HepG2 (cell line): ENCODE measurements around the gene IL4I1. TPM values are rescaled to one million over a fixed set of nuclear protein-coding genes. Genes with fewer than 3 reads are reported as not detected.

Experiments
- GLI4 ChIP-seq: sonication (generic); formaldehyde crosslinking; IDR thresholded peaks from 2 replicates; pipeline ENCODE4 v1.5.1; 2020; ENCODE audit warnings: missing genetic modification reagents, mild to moderate bottlenecking, moderate library complexity, borderline replicate concordance
- HOXA3 ChIP-seq: sonication (generic); formaldehyde crosslinking; IDR thresholded peaks from 2 replicates; pipeline ENCODE4 v1.5.0; 2020; ENCODE audit warnings: missing genetic modification reagents
- HOXD1 ChIP-seq: sonication (generic); formaldehyde crosslinking; IDR thresholded peaks from 2 replicates; pipeline ENCODE4 v1.5.0; 2020; ENCODE audit warnings: missing genetic modification reagents
- JUN ChIP-seq: sonication (generic); formaldehyde crosslinking; IDR thresholded peaks from 2 replicates; pipeline ENCODE4 v1.4.0; 2020; ENCODE audit warnings: mild to moderate bottlenecking, missing genetic modification reagents
- JUND ChIP-seq: sonication (generic); formaldehyde crosslinking; IDR thresholded peaks from 2 replicates; pipeline ENCODE4 v1.8.0; 2022; ENCODE audit warnings: mild to moderate bottlenecking, missing genetic modification reagents
- KAT7 ChIP-seq: IDR thresholded peaks from 2 replicates; pipeline ENCODE4 v1.6.1; 2018; ENCODE audit warnings: borderline replicate concordance, missing compliant biosample characterization
- KDM1A ChIP-seq: IDR thresholded peaks from 2 replicates; pipeline ENCODE4 v1.6.1; 2016; ENCODE audit warnings: missing compliant biosample characterization
- NFYC ChIP-seq: IDR thresholded peaks from 2 replicates; pipeline ENCODE4 v1.6.1; 2016; ENCODE audit warnings: missing genetic modification reagents, missing compliant biosample characterization
- POGZ ChIP-seq: sonication (generic); formaldehyde crosslinking; IDR thresholded peaks from 2 replicates; pipeline ENCODE4 v1.4.0; 2020; ENCODE audit warnings: mild to moderate bottlenecking, missing genetic modification reagents
- POLR2A ChIP-seq, 2 experiments: IDR thresholded peaks; 2 replicates each; pipeline ENCODE4 v1.6.1; 2011; ENCODE audit warnings: low read depth in 2 of 2, low read length in 2 of 2, mild to moderate bottlenecking in 1 of 2, moderate library complexity in 1 of 2; ENCODE audit not compliant: insufficient read depth in 1 of 2
- RFXANK ChIP-seq: IDR thresholded peaks from 2 replicates; pipeline ENCODE4 v1.6.1; 2016
- RXRA ChIP-seq: sonication (generic); formaldehyde crosslinking; IDR thresholded peaks from 2 replicates; pipeline ENCODE4 v1.5.1; 2020; ENCODE audit warnings: missing genetic modification reagents
- SALL1 ChIP-seq: sonication (generic); formaldehyde crosslinking; IDR thresholded peaks from 2 replicates; pipeline ENCODE4 v1.8.0; 2022; ENCODE audit warnings: mild to moderate bottlenecking, missing genetic modification reagents
- TCF12 ChIP-seq, 2 experiments: fragments of 450-650 bp in 1 of 2; sonication (generic) in 1 of 2; formaldehyde crosslinking in 1 of 2; IDR thresholded peaks; 2 replicates each; pipeline versions ENCODE4 v1.6.1 to v1.8.0; 2017 to 2022; ENCODE audit warnings: antibody characterized with exemption in 1 of 2, mild to moderate bottlenecking in 1 of 2, missing genetic modification reagents in 1 of 2, moderate library complexity in 1 of 2
- ZMYM4 ChIP-seq: sonication (generic); formaldehyde crosslinking; IDR thresholded peaks from 2 replicates; pipeline ENCODE4 v1.8.1; 2023; ENCODE audit warnings: mild to moderate bottlenecking, missing genetic modification reagents
- ZNF232 ChIP-seq: sonication (generic); formaldehyde crosslinking; IDR thresholded peaks from 2 replicates; pipeline ENCODE4 v1.4.0; 2020; ENCODE audit warnings: missing genetic modification reagents, borderline replicate concordance
- ZNF251 ChIP-seq: sonication (generic); formaldehyde crosslinking; IDR thresholded peaks from 2 replicates; pipeline ENCODE4 v1.9.0; 2021; ENCODE audit warnings: mild to moderate bottlenecking, missing genetic modification reagents
- ZNF263 ChIP-seq: sonication (generic); formaldehyde crosslinking; IDR thresholded peaks from 2 replicates; pipeline ENCODE4 v1.4.0; 2020; ENCODE audit warnings: missing genetic modification reagents
- ZNF766 ChIP-seq: sonication (generic); formaldehyde crosslinking; IDR thresholded peaks from 2 replicates; pipeline ENCODE4 v1.5.0; 2020; ENCODE audit warnings: missing genetic modification reagents, borderline replicate concordance
- polyA plus RNA-seq, 8 experiments: library from polyadenylated mRNA; depleted of rRNA in 3 of 8; stranded (reverse) in 7 of 8; unstranded in 1 of 8; fragments of >200 nt; fragmentation: Illumina TruSeq in 4 of 8; extraction: Trizol in 4 of 8; gene quantifications; 2 replicates each; pipeline versions ENCODE4 v1.2.1 to v1.2.3, GENCODE V29; 2011 to 2016; ENCODE audit warnings: low read depth in 4 of 8, missing spikeins in 1 of 8, mixed read lengths in 1 of 8; ENCODE audit not compliant: insufficient read depth in 1 of 8
- total RNA-seq, 5 experiments: library from RNA; depleted of rRNA; stranded (reverse); fragments of >200 nt; fragmentation: Illumina TruSeq; extraction: Trizol; gene quantifications; 2 replicates each; pipeline ENCODE4 v1.2.3, GENCODE V29; 2016; ENCODE audit warnings: low read depth in 1 of 5
- TF ChIP-seq, protein P1 (sequence below): IDR thresholded peaks from 2 replicates; pipeline ENCODE4 v1.6.1; 2018; ENCODE audit warnings: missing genetic modification reagents
- TF ChIP-seq, protein P2 (sequence below): sonication (generic); formaldehyde crosslinking; IDR thresholded peaks from 2 replicates; pipeline ENCODE4 v1.4.0; 2020; ENCODE audit warnings: missing genetic modification reagents, low read depth, mild to moderate bottlenecking, borderline replicate concordance
- TF ChIP-seq, protein P3 (sequence below): sonication (generic); formaldehyde crosslinking; IDR thresholded peaks from 2 replicates; pipeline ENCODE4 v1.5.0; 2020; ENCODE audit warnings: missing genetic modification reagents
- TF ChIP-seq, protein P4 (sequence below): sonication (generic); formaldehyde crosslinking; IDR thresholded peaks from 2 replicates; pipeline ENCODE4 v1.5.0; 2020; ENCODE audit warnings: missing genetic modification reagents
- TF ChIP-seq, protein P5 (sequence below): sonication (generic); formaldehyde crosslinking; IDR thresholded peaks from 2 replicates; pipeline ENCODE4; 2020; ENCODE audit warnings: missing genetic modification reagents, mild to moderate bottlenecking, borderline replicate concordance

The IL4I1 gene
- total and polyA plus RNA-seq, 2 of the 13 experiments (the other 11 are each of a cell fraction or from before 2014, with no cell fraction given) = not detected

DNA sequence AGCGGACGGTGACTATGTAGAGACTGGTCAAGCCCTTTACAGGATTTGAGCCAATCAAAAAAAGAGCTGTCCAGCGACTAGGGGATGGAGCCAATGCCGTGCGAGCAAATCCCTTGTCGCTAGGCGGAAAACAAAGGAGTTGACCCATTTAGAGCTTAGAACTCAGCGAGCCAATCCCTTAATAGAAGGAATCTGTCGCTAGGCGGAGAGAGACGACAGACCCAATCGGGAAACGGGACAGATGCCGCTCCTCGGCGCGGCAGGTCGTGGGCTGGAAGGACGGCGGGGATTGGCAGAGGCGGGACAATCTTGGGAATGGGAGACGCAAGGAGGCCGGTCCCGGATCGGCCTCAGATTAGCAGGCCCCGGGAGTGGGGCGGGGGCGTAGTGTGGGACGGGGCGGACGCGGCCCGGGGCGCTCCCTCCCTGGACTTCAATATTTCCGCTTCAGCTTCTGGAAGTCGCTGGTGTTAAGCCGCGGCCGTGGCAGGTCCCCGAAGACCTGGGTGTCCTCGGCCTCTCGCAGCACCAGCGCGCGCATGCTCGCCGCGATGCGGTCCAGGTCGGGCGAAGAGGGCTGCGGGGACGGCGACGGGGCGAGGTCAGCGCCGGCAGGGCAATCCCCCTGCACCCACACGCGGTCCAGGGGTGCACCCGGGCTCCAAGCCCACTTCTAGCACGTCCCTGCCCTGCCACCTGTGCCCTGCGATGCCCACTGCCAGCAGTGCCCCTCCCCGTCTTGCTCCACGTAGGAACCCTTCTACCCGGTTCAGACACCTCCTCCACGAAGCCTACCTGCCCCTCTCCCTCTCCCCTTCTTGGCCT lies 27.0 kb downstream of the IL4I1 start (continued):
- TF ChIP-seq HOXD1 (CRISPR knock-in tag) (peak; percentile 76), ZNF263 (CRISPR knock-in tag) (no peak; the same call in 1 of the 2 replicates), GLI4 (no peak), SALL1 (CRISPR knock-in tag) (peak; percentile 40), RFXANK (CRISPR knock-in tag) (peak; percentile 99), JUN (no peak), ZMYM4 (peak; percentile 39; the same call in 1 of the 2 replicates), ZNF232 (peak; percentile 42; the same call in 1 of the 2 replicates), POLR2A (IDR thresholded peaks at IDR 0.05; ENCODE audit: insufficient read depth in 1 of 2, low read depth in 2 of 2, low read length in 2 of 2) (peak; percentile 13 to 63; a peak in 2 of 4 replicates), ZNF766 (no peak), HOXA3 (CRISPR knock-in tag) (peak; percentile 14), ZNF251 (CRISPR knock-in tag) (0 out of 2 replicates have a peak, but pooled peaks have one; percentile 86), TCF12 (IDR thresholded peaks at IDR 0.05) (no peak), TCF12 (CRISPR knock-in tag; IDR thresholded peaks at IDR 0.05) (peak; percentile 66; the same call in 1 of the 2 replicates), KDM1A (CRISPR knock-in tag) (no peak), RXRA (CRISPR knock-in tag) (peak; percentile 51; the same call in 1 of the 2 replicates), KAT7 (CRISPR knock-in tag) (peak; percentile 76), POGZ (CRISPR knock-in tag) (peak; percentile 53), NFYC (CRISPR knock-in tag) (peak; percentile 94), JUND (CRISPR knock-in tag) (0 out of 2 replicates have a peak, but pooled peaks have one; percentile 45)
- TF ChIP-seq, protein P1, sequence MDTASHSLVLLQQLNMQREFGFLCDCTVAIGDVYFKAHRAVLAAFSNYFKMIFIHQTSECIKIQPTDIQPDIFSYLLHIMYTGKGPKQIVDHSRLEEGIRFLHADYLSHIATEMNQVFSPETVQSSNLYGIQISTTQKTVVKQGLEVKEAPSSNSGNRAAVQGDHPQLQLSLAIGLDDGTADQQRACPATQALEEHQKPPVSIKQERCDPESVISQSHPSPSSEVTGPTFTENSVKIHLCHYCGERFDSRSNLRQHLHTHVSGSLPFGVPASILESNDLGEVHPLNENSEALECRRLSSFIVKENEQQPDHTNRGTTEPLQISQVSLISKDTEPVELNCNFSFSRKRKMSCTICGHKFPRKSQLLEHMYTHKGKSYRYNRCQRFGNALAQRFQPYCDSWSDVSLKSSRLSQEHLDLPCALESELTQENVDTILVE (CRISPR knock-in tag) = peak; percentile 56; the same call in 1 of the 2 replicates
- TF ChIP-seq, protein P2, sequence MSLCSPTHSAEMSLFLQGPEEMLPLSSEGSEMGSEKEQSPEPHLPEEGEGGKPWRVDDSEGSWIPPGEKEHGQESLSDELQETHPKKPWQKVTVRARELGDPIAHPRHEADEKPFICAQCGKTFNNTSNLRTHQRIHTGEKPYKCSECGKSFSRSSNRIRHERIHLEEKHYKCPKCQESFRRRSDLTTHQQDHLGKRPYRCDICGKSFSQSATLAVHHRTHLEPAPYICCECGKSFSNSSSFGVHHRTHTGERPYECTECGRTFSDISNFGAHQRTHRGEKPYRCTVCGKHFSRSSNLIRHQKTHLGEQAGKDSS (CRISPR knock-in tag) = no peak
- TF ChIP-seq, protein P3, sequence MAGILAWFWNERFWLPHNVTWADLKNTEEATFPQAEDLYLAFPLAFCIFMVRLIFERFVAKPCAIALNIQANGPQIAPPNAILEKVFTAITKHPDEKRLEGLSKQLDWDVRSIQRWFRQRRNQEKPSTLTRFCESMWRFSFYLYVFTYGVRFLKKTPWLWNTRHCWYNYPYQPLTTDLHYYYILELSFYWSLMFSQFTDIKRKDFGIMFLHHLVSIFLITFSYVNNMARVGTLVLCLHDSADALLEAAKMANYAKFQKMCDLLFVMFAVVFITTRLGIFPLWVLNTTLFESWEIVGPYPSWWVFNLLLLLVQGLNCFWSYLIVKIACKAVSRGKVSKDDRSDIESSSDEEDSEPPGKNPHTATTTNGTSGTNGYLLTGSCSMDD = 0 out of 2 replicates have a peak, but pooled peaks have one; percentile 30
- TF ChIP-seq, protein P4, sequence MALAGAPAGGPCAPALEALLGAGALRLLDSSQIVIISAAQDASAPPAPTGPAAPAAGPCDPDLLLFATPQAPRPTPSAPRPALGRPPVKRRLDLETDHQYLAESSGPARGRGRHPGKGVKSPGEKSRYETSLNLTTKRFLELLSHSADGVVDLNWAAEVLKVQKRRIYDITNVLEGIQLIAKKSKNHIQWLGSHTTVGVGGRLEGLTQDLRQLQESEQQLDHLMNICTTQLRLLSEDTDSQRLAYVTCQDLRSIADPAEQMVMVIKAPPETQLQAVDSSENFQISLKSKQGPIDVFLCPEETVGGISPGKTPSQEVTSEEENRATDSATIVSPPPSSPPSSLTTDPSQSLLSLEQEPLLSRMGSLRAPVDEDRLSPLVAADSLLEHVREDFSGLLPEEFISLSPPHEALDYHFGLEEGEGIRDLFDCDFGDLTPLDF (CRISPR knock-in tag) = no peak
- TF ChIP-seq, protein P5, sequence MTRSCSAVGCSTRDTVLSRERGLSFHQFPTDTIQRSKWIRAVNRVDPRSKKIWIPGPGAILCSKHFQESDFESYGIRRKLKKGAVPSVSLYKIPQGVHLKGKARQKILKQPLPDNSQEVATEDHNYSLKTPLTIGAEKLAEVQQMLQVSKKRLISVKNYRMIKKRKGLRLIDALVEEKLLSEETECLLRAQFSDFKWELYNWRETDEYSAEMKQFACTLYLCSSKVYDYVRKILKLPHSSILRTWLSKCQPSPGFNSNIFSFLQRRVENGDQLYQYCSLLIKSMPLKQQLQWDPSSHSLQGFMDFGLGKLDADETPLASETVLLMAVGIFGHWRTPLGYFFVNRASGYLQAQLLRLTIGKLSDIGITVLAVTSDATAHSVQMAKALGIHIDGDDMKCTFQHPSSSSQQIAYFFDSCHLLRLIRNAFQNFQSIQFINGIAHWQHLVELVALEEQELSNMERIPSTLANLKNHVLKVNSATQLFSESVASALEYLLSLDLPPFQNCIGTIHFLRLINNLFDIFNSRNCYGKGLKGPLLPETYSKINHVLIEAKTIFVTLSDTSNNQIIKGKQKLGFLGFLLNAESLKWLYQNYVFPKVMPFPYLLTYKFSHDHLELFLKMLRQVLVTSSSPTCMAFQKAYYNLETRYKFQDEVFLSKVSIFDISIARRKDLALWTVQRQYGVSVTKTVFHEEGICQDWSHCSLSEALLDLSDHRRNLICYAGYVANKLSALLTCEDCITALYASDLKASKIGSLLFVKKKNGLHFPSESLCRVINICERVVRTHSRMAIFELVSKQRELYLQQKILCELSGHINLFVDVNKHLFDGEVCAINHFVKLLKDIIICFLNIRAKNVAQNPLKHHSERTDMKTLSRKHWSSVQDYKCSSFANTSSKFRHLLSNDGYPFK = peak; percentile 68; the same call in 1 of the 2 replicates
